SK-N-SH treated with all-trans-retinoic acid at 6 μM for 48 hours (cell line): ENCODE measurements around the gene HTR4.

ENCODE experiments used
- ATAC-seq: fragments of 200-7000 bp; cut with Tn5 transposase; 3 replicates; pipeline ENCODE4 v1.9.1; 2020; ENCODE audit warnings: mild to moderate bottlenecking, moderate library complexity
- ARNTL ChIP-seq: fragments of 450-650 bp; formaldehyde crosslinking; IDR thresholded peaks from 2 replicates; pipeline ENCODE4 v1.5.0; 2020; ENCODE audit warnings: low read depth, mild to moderate bottlenecking, moderate library complexity, borderline replicate concordance
- BACH2 ChIP-seq: fragments of 250-450 bp; sonication (Bioruptor Pico); IDR thresholded peaks from 2 replicates; pipeline ENCODE4 v1.9.0; 2021; ENCODE audit warnings: mild to moderate bottlenecking, borderline replicate concordance
- CSDC2 ChIP-seq: fragments of 250-450 bp; sonication (Bioruptor Pico); IDR thresholded peaks from 2 replicates; pipeline ENCODE4 v1.5.0; 2020; ENCODE audit warnings: mild to moderate bottlenecking, moderate library complexity
- CSRNP3 ChIP-seq: fragments of 250-450 bp; sonication (Bioruptor Pico); IDR thresholded peaks from 2 replicates; pipeline ENCODE4 v1.5.1; 2021; ENCODE audit warnings: mild to moderate bottlenecking, moderate library complexity
- ESRRG ChIP-seq: fragments of 250-450 bp; sonication (Bioruptor Pico); IDR thresholded peaks from 2 replicates; pipeline ENCODE4 v1.6.1; 2021; ENCODE audit warnings: mild to moderate bottlenecking
- GLIS3 ChIP-seq: fragments of 250-450 bp; sonication (Bioruptor Pico); IDR thresholded peaks from 2 replicates; pipeline ENCODE4 v1.5.0; 2020; ENCODE audit warnings: mild to moderate bottlenecking, moderate library complexity
- ISL1 ChIP-seq: fragments of 250-450 bp; sonication (Bioruptor Pico); IDR thresholded peaks from 2 replicates; pipeline ENCODE4 v2.1.2; 2022; ENCODE audit warnings: mild to moderate bottlenecking, moderate library complexity
- PATZ1 ChIP-seq: fragments of 250-450 bp; sonication (Bioruptor Pico); IDR thresholded peaks from 2 replicates; pipeline ENCODE4 v1.8.0; 2020; ENCODE audit warnings: mild to moderate bottlenecking, moderate library complexity, borderline replicate concordance
- POU6F1 ChIP-seq: fragments of 250-450 bp; sonication (Bioruptor Pico); IDR thresholded peaks from 2 replicates; pipeline ENCODE4 v1.8.0; 2021; ENCODE audit warnings: low read depth, mild to moderate bottlenecking, moderate library complexity, borderline replicate concordance
- PPARA ChIP-seq: fragments of 250-450 bp; sonication (Bioruptor Pico); IDR thresholded peaks from 2 replicates; pipeline ENCODE4 v1.5.0; 2020; ENCODE audit warnings: mild to moderate bottlenecking, borderline replicate concordance
- RARB ChIP-seq: fragments of 250-450 bp; sonication (Bioruptor Pico); IDR thresholded peaks from 2 replicates; pipeline ENCODE4 v1.8.0; 2021; ENCODE audit warnings: mild to moderate bottlenecking, moderate library complexity
- SNAI2 ChIP-seq: fragments of 250-450 bp; sonication (Bioruptor Pico); IDR thresholded peaks from 2 replicates; pipeline ENCODE4 v1.5.0; 2020; ENCODE audit warnings: mild to moderate bottlenecking, moderate library complexity
- TCF4 ChIP-seq: fragments of 250-450 bp; sonication (Bioruptor Pico); IDR thresholded peaks from 2 replicates; pipeline ENCODE4 v1.8.0; 2021; ENCODE audit warnings: mild to moderate bottlenecking, moderate library complexity, borderline replicate concordance
- TOX ChIP-seq: fragments of 250-450 bp; sonication (Bioruptor Pico); IDR thresholded peaks from 2 replicates; pipeline ENCODE4 v1.8.0; 2021; ENCODE audit warnings: mild to moderate bottlenecking, moderate library complexity, borderline replicate concordance
- TSHZ2 ChIP-seq: fragments of 250-450 bp; sonication (Bioruptor Pico); IDR thresholded peaks from 2 replicates; pipeline ENCODE4 v1.5.0; 2020; ENCODE audit warnings: mild to moderate bottlenecking, moderate library complexity
- ZC3H10 ChIP-seq: fragments of 250-450 bp; sonication (Bioruptor Pico); IDR thresholded peaks from 2 replicates; pipeline ENCODE4 v1.5.1; 2021; ENCODE audit warnings: mild to moderate bottlenecking, moderate library complexity
- ZFP3 ChIP-seq: fragments of 250-450 bp; sonication (Bioruptor Pico); IDR thresholded peaks from 2 replicates; pipeline ENCODE4 v1.5.0; 2020; ENCODE audit warnings: mild to moderate bottlenecking, moderate library complexity
- ZFP30 ChIP-seq: fragments of 450-650 bp; formaldehyde crosslinking; IDR thresholded peaks from 2 replicates; pipeline ENCODE4 v1.5.0; 2022; ENCODE audit warnings: mild to moderate bottlenecking, moderate library complexity
- ZNF565 ChIP-seq: fragments of 450-650 bp; formaldehyde crosslinking; conservative IDR thresholded peaks from 2 replicates; pipeline ENCODE4 v1.5.0; 2020; ENCODE audit warnings: low read depth, mild to moderate bottlenecking, moderate library complexity
- ZNF70 ChIP-seq: fragments of 450-650 bp; formaldehyde crosslinking; IDR thresholded peaks from 2 replicates; pipeline ENCODE4 v1.5.0; 2020; ENCODE audit warnings: mild to moderate bottlenecking, moderate library complexity
- ZNF8 ChIP-seq: fragments of 450-650 bp; formaldehyde crosslinking; IDR thresholded peaks from 2 replicates; pipeline ENCODE4 v1.5.0; 2020; ENCODE audit warnings: mild to moderate bottlenecking, moderate library complexity

The HTR4 gene

GRCh38 chr5:148659641-148660345, 5.5 kb upstream of the HTR4 start:
- TF ChIP-seq ZC3H10 (CRISPR knock-in tag) (no peak), CSRNP3 (no peak), GLIS3 (CRISPR knock-in tag) (no peak), ZFP30 (CRISPR knock-in tag) (no peak), ARNTL (CRISPR knock-in tag) (no peak), TCF4 (CRISPR knock-in tag) (no peak), ESRRG (CRISPR knock-in tag) (no peak), ZNF8 (CRISPR knock-in tag) (no peak), ISL1 (CRISPR knock-in tag) (no peak), ZNF565 (no peak), RARB (CRISPR knock-in tag) (no peak), CSDC2 (CRISPR knock-in tag) (no peak), ZFP3 (no peak), POU6F1 (CRISPR knock-in tag) (no peak), TSHZ2 (CRISPR knock-in tag) (no peak), SNAI2 (CRISPR knock-in tag) (no peak), BACH2 (CRISPR knock-in tag) (no peak), PPARA (CRISPR knock-in tag) (no peak), PATZ1 (CRISPR knock-in tag) (no peak)
- ATAC-seq: no peak

GRCh38 chr5:148653291-148653835, 964 bp downstream of the HTR4 start:
- ATAC-seq: no peak
- TF ChIP-seq RARB (CRISPR knock-in tag) (no peak), CSRNP3 (no peak)

- ATAC-seq: no peak
- TF ChIP-seq ARNTL (CRISPR knock-in tag): no peak
- TF ChIP-seq TSHZ2 (CRISPR knock-in tag): no peak
- no peak for TF ChIP-seq ZNF565
- TF ChIP-seq PPARA (CRISPR knock-in tag): no peak
- no peak for TF ChIP-seq ZC3H10 (CRISPR knock-in tag)
- no peak for TF ChIP-seq CSDC2 (CRISPR knock-in tag)
- no peak for TF ChIP-seq RARB (CRISPR knock-in tag)
- TF ChIP-seq TOX: no peak
- no peak for TF ChIP-seq BACH2 (CRISPR knock-in tag)
- TF ChIP-seq ZNF70 (CRISPR knock-in tag): no peak
- no peak for TF ChIP-seq PATZ1 (CRISPR knock-in tag)
- TF ChIP-seq ZFP3: no peak
- TF ChIP-seq GLIS3 (CRISPR knock-in tag): no peak
Observed at GRCh38 chr5:148651528-148651927, 2.8 kb downstream of the HTR4 start.
